Measurements from ENCODE around the gene SMAD3. TPM values are rescaled to one million over a fixed set of nuclear protein-coding genes. Genes with fewer than 3 reads are reported as not detected.
A peak's percentile ranks its signal among the peaks of the same experiment; 100 is the strongest.

SMAD3 gene
- total RNA-seq, 2 experiments from 2014 or later = 41.2 to 77.8 TPM

- Histone ChIP-seq H3K9me2 (ENCODE audit: insufficient read depth, low read length) (no peaks in the 10 kb centered on the region), H2AFZ (ENCODE audit: low read length) (no peak overlapping the region), H4K20me1 (ENCODE audit: insufficient read depth, low read length) (no peaks in the 10 kb centered on the region), H3K36me3 (ENCODE audit: insufficient read depth, low read length) (peaks cover 16% of the 10 kb centered on the region), H3K4me2 (ENCODE audit: low read length) (peak overlapping the region; percentile 49), H3K27ac (ENCODE audit: low read depth, low read length, poor library complexity, severe bottlenecking) (peak overlapping the region; percentile 33), H3K9me3 (ENCODE audit: low read length) (peaks cover 12% of the 10 kb centered on the region), H3K4me3 (ENCODE audit: low read depth, low read length, poor library complexity, severe bottlenecking) (no peak overlapping the region), H3K4me1 (ENCODE audit: insufficient read depth, low read length, poor library complexity, severe bottlenecking) (peaks cover 78% of the 10 kb centered on the region), H3K79me2 (ENCODE audit: insufficient read depth, low read depth, low read length) (peaks cover 75% of the 10 kb centered on the region)
- intact Hi-C loops (cut with micrococcal nuclease; ENCODE audit: unreplicated experiment) = no loop called here
- TF ChIP-seq EZH2phosphoT487 (IDR thresholded peaks at IDR 0.05; ENCODE audit: borderline replicate concordance, low read depth, low read length) = no peak
- no peak for TF ChIP-seq CTCF (conservative IDR thresholded peaks at IDR 0.05; ENCODE audit: low read length)
- no peak for DNase-seq (ENCODE audit: low spot score)
- ChIA-PET CTCF (ENCODE audit: unreplicated experiment) (interaction anchor here (0.6 kb wide), 1 partner anchor 83 kb away, joined by 4 read pairs; no protein-coding TSS in a partner anchor), POLR2A (interaction anchor here (0.6 kb wide), 1 partner anchor 25 kb away, joined by 3 read pairs; no protein-coding TSS in a partner anchor)
- BruUV-seq (replicated peaks) = no TSS peak
Observed at GRCh38 chr15:67114846-67115585, 49.6 kb downstream of the SMAD3 start.

GRCh38 chr15:67115586-67115969, 50.2 kb downstream of the SMAD3 start:
- no peak overlapping the region for H2AFZ ChIP-seq (ENCODE audit: low read length)
- H3K36me3 ChIP-seq (ENCODE audit: insufficient read depth, low read length) = peaks cover 16% of the 10 kb centered on the region
- BruUV-seq (replicated peaks) = no TSS peak
- H3K79me2 ChIP-seq (ENCODE audit: insufficient read depth, low read depth, low read length) = peaks cover 75% of the 10 kb centered on the region
- no peak for TF ChIP-seq EZH2phosphoT487 (IDR thresholded peaks at IDR 0.05; ENCODE audit: borderline replicate concordance, low read depth, low read length)
- no peak for TF ChIP-seq CTCF (conservative IDR thresholded peaks at IDR 0.05; ENCODE audit: low read length)
- peak; percentile 53 for DNase-seq (ENCODE audit: low spot score)
- ChIA-PET POLR2A (interaction anchor here (1.6 kb wide), 1 partner anchor 23 kb away, joined by 3 read pairs; no protein-coding TSS in a partner anchor), CTCF (ENCODE audit: unreplicated experiment) (no interaction called here)
- H3K9me3 ChIP-seq (ENCODE audit: low read length) = peaks cover 12% of the 10 kb centered on the region
- H3K9me2 ChIP-seq (ENCODE audit: insufficient read depth, low read length) = no peaks in the 10 kb centered on the region
- no peak overlapping the region for H3K4me3 ChIP-seq (ENCODE audit: low read depth, low read length, poor library complexity, severe bottlenecking)
- no peaks in the 10 kb centered on the region for H4K20me1 ChIP-seq (ENCODE audit: insufficient read depth, low read length)
- H3K27ac ChIP-seq (ENCODE audit: low read depth, low read length, poor library complexity, severe bottlenecking) = peak overlapping the region; percentile 33
- peak overlapping the region; percentile 49 for H3K4me2 ChIP-seq (ENCODE audit: low read length)
- peaks cover 78% of the 10 kb centered on the region for H3K4me1 ChIP-seq (ENCODE audit: insufficient read depth, low read length, poor library complexity, severe bottlenecking)
- intact Hi-C loops (cut with micrococcal nuclease; ENCODE audit: unreplicated experiment) = no loop called here

- peak overlapping the region; percentile 49 for H3K4me2 ChIP-seq (ENCODE audit: low read length)
- BruUV-seq (replicated peaks) = no TSS peak
- H3K27ac ChIP-seq (ENCODE audit: low read depth, low read length, poor library complexity, severe bottlenecking) = no peak overlapping the region
- H3K9me3 ChIP-seq (ENCODE audit: low read length) = peaks cover under 1% of the 10 kb centered on the region; the same call in 1 of the 2 replicates
- no peak overlapping the region for H3K4me3 ChIP-seq (ENCODE audit: low read depth, low read length, poor library complexity, severe bottlenecking)
- H3K4me1 ChIP-seq (ENCODE audit: insufficient read depth, low read length, poor library complexity, severe bottlenecking) = peaks cover 83% of the 10 kb centered on the region
- no peaks in the 10 kb centered on the region for H4K20me1 ChIP-seq (ENCODE audit: insufficient read depth, low read length)
- H3K36me3 ChIP-seq (ENCODE audit: insufficient read depth, low read length) = peaks cover 6% of the 10 kb centered on the region
- DNase-seq (ENCODE audit: low spot score) = no peak
- POLR2A ChIA-PET = interaction anchor here (0.7 to 1.7 kb wide), 8 partner anchors 13 to 1279 kb away, joined by 3 to 6 read pairs (median 3); no protein-coding TSS in a partner anchor
- H3K79me2 ChIP-seq (ENCODE audit: insufficient read depth, low read depth, low read length) = peaks cover 68% of the 10 kb centered on the region
- intact Hi-C loops (cut with micrococcal nuclease; ENCODE audit: unreplicated experiment) = no loop called here
- H3K9me2 ChIP-seq (ENCODE audit: insufficient read depth, low read length) = no peaks in the 10 kb centered on the region
- H2AFZ ChIP-seq (ENCODE audit: low read length) = no peak overlapping the region
- CTCF ChIA-PET (ENCODE audit: unreplicated experiment) = interaction anchor here (1.2 kb wide), 1 partner anchor 16 kb away, joined by 3 read pairs; no protein-coding TSS in a partner anchor
- TF ChIP-seq CTCF (conservative IDR thresholded peaks at IDR 0.05; ENCODE audit: low read length) (no peak), EZH2phosphoT487 (IDR thresholded peaks at IDR 0.05; ENCODE audit: borderline replicate concordance, low read depth, low read length) (no peak)
Observed at GRCh38 chr15:67116742-67117141, 51.3 kb downstream of the SMAD3 start.
